Fibroblast of lung (primary cell): Measurements from ENCODE around the gene HTD2. TPM values are rescaled to one million over a fixed set of nuclear protein-coding genes. Genes with fewer than 3 reads are reported as not detected.

Source experiments
- DNase-seq, 2 donors: peaks; one replicate each; pipeline versions ENCODE4 v3.0.0 to v3.0.0-alpha.2; 2010; ENCODE audit warnings: low read depth in 2 of 2
- H2AFZ ChIP-seq: 2 replicates; pipeline ENCODE4 v1.5.1; 2012; ENCODE audit warnings: low read length, control low read depth, inconsistent platforms
- H3K27ac ChIP-seq: 2 replicates; pipeline ENCODE4 v1.5.1; 2011; ENCODE audit warnings: low read length, control low read depth; ENCODE audit not compliant: insufficient read depth
- H3K27me3 ChIP-seq: 2 replicates; pipeline ENCODE4 v1.5.1; 2011; ENCODE audit warnings: mild to moderate bottlenecking, low read length; ENCODE audit not compliant: control insufficient read depth, insufficient read depth
- H3K36me3 ChIP-seq: 2 replicates; pipeline ENCODE4 v1.5.1; 2011; ENCODE audit warnings: low read length; ENCODE audit not compliant: control insufficient read depth, insufficient read depth
- H3K4me1 ChIP-seq: 2 replicates; pipeline ENCODE4 v1.5.1; 2011; ENCODE audit warnings: low read length; ENCODE audit not compliant: control insufficient read depth, insufficient read depth; ENCODE audit errors: extremely low read depth
- H3K4me2 ChIP-seq: 2 replicates; pipeline ENCODE4 v1.5.1; 2011; ENCODE audit warnings: low read length, control low read depth; ENCODE audit not compliant: insufficient read depth; ENCODE audit errors: extremely low read depth
- H3K4me3 ChIP-seq, 4 experiments: fragments of 200-600 bp in 1 of 4; sonication (generic) in 1 of 4; replicated peaks in 1 of 4; 2 replicates each; pipeline ENCODE4 v1.5.1; 2011 to 2016; ENCODE audit warnings: low read length in 4 of 4, low read depth in 3 of 4, mild to moderate bottlenecking in 3 of 4, control low read depth in 2 of 4, inconsistent platforms in 1 of 4, mixed read lengths in 1 of 4; ENCODE audit not compliant: insufficient read depth in 1 of 4; ENCODE audit errors: control extremely low read depth in 1 of 4
- H3K79me2 ChIP-seq: 2 replicates; pipeline ENCODE4 v1.5.1; 2012; ENCODE audit warnings: mild to moderate bottlenecking, low read length, inconsistent platforms; ENCODE audit not compliant: control insufficient read depth, insufficient read depth
- H3K9ac ChIP-seq: 2 replicates; pipeline ENCODE4 v1.5.1; 2011; ENCODE audit warnings: mild to moderate bottlenecking, low read length, control low read depth; ENCODE audit not compliant: insufficient read depth
- H3K9me3 ChIP-seq: 2 replicates; pipeline ENCODE4 v1.5.1; 2012; ENCODE audit warnings: low read depth, low read length; ENCODE audit not compliant: control insufficient read depth, insufficient read depth
- H4K20me1 ChIP-seq: 2 replicates; pipeline ENCODE4 v1.5.1; 2011; ENCODE audit warnings: low read length; ENCODE audit not compliant: control insufficient read depth, insufficient read depth; ENCODE audit errors: extremely low read depth
- CTCF ChIP-seq, 2 donors: IDR thresholded peaks in 1 of 2; conservative IDR thresholded peaks in 1 of 2; 1 replicate in 1 of 2; 2 replicates in 1 of 2; pipeline ENCODE4 v1.5.1; 2011 to 2012; ENCODE audit warnings: low read length in 2 of 2, control low read depth in 1 of 2, inconsistent platforms in 1 of 2, low read depth in 1 of 2, mild to moderate bottlenecking in 1 of 2
- EZH2 ChIP-seq: IDR thresholded peaks from 2 replicates; pipeline ENCODE4 v1.5.1; 2012; ENCODE audit warnings: low read length, control low read depth, mild to moderate bottlenecking; ENCODE audit errors: missing control alignments
- polyA plus RNA-seq, 2 donors: library from polyadenylated mRNA; depleted of rRNA in 1 of 2; stranded (reverse) in 1 of 2; unstranded in 1 of 2; fragments of >200 nt; gene quantifications; 2 replicates each; pipeline ENCODE4 v1.2.1, GENCODE V29; 2011 to 2012; ENCODE audit warnings: missing spikeins in 1 of 2
- total RNA-seq: library from RNA; depleted of rRNA; stranded (reverse); fragments of >200 nt; gene quantifications from 2 replicates; pipeline ENCODE4 v1.2.1, GENCODE V29; 2014

HTD2 gene
- total and polyA plus RNA-seq, 2 donors (not counting 1 experiment from before 2014, with no cell fraction given), result 8.6 to 8.9 TPM

GRCh38 chr3:58358808-58359207 is 52.5 kb downstream of the HTD2 start:
- Histone ChIP-seq H3K4me2 (no peak overlapping the region), H2AFZ (no peak overlapping the region), H3K9ac (no peak overlapping the region), H3K9me3 (no peaks in the 10 kb centered on the region), H3K36me3 (no peaks in the 10 kb centered on the region), H3K79me2 (peaks cover 3% of the 10 kb centered on the region), H3K27me3 (no peaks in the 10 kb centered on the region), H3K4me3 (no peak overlapping the region), H4K20me1 (no peaks in the 10 kb centered on the region), H3K4me1 (peaks cover 2% of the 10 kb centered on the region), H3K27ac (no peak overlapping the region)
- TF ChIP-seq EZH2 (no peak), CTCF (conservative IDR thresholded peaks at IDR 0.05 in 1 of 2, IDR thresholded peaks at IDR 0.05 in 1 of 2; ENCODE audit: low read depth in 1 of 2, low read length in 2 of 2) (no peak)
- DNase-seq, result no peak

- Histone ChIP-seq H3K9me3 (no peaks in the 10 kb centered on the region), H3K9ac (no peak overlapping the region), H2AFZ (no peak overlapping the region), H3K27me3 (no peaks in the 10 kb centered on the region), H3K4me1 (peaks cover 2% of the 10 kb centered on the region), H3K79me2 (peaks cover 3% of the 10 kb centered on the region), H3K27ac (no peak overlapping the region), H4K20me1 (no peaks in the 10 kb centered on the region), H3K36me3 (no peaks in the 10 kb centered on the region), H3K4me3 (no peak overlapping the region), H3K4me2 (no peak overlapping the region)
- no peak for DNase-seq
- TF ChIP-seq EZH2 (no peak), CTCF (conservative IDR thresholded peaks at IDR 0.05 in 1 of 2, IDR thresholded peaks at IDR 0.05 in 1 of 2; ENCODE audit: low read depth in 1 of 2, low read length in 2 of 2) (no peak)
Measured at GRCh38 chr3:58359621-58360020, 53.3 kb downstream of the HTD2 start.

GRCh38 chr3:58361866-58362265 is 55.5 kb downstream of the HTD2 start:
- TF ChIP-seq EZH2 (no peak), CTCF (conservative IDR thresholded peaks at IDR 0.05 in 1 of 2, IDR thresholded peaks at IDR 0.05 in 1 of 2; ENCODE audit: low read depth in 1 of 2, low read length in 2 of 2) (no peak)
- peaks cover 2% of the 10 kb centered on the region for H3K4me1 ChIP-seq
- no peaks in the 10 kb centered on the region for H3K27me3 ChIP-seq
- H3K4me3 ChIP-seq, result no peak overlapping the region
- no peak for DNase-seq
- H4K20me1 ChIP-seq, result no peaks in the 10 kb centered on the region
- no peak overlapping the region for H3K27ac ChIP-seq
- H2AFZ ChIP-seq, result no peak overlapping the region
- H3K79me2 ChIP-seq, result peaks cover 3% of the 10 kb centered on the region
- no peaks in the 10 kb centered on the region for H3K9me3 ChIP-seq
- no peak overlapping the region for H3K4me2 ChIP-seq
- H3K9ac ChIP-seq, result no peak overlapping the region
- H3K36me3 ChIP-seq, result no peaks in the 10 kb centered on the region
